Activated gamma-delta T cell treated with anti-CD3 and anti-CD28 coated beads, Interleukin-2, amount 50 U/mL, for 16 hours (primary cell): ENCODE measurements around the gene GSK3A.

Experiments used
- DNase-seq: peaks from one replicate; pipeline ENCODE4 v3.0.0-alpha.2; 2020; ENCODE audit warnings: low read depth

Gene GSK3A

DNA sequence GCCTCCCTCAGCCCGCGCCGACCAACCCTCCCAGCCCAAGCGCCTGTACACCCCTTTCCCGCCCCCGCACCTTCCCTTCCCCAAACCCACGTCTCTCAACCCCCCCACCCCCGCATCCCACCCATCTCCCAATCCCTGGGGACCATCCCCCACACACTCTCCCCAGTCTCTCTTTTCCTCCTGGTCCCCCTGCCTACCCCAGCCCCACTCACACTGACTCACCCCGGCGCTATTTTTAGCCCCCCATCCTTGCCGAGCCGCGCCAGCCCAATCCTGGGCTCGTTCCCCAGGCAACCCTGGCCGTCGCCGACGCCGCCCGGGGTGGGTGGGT is 38.4 kb upstream of the GSK3A start:
- no peak for DNase-seq

- DNase-seq: peak; percentile 71
These were observed 37.8 kb upstream of the GSK3A start for GRCh38 chr19:42279902-42280814.

GRCh38 chr19:42279155-42279901 is 36.9 kb upstream of the GSK3A start:
- no peak for DNase-seq

DNA sequence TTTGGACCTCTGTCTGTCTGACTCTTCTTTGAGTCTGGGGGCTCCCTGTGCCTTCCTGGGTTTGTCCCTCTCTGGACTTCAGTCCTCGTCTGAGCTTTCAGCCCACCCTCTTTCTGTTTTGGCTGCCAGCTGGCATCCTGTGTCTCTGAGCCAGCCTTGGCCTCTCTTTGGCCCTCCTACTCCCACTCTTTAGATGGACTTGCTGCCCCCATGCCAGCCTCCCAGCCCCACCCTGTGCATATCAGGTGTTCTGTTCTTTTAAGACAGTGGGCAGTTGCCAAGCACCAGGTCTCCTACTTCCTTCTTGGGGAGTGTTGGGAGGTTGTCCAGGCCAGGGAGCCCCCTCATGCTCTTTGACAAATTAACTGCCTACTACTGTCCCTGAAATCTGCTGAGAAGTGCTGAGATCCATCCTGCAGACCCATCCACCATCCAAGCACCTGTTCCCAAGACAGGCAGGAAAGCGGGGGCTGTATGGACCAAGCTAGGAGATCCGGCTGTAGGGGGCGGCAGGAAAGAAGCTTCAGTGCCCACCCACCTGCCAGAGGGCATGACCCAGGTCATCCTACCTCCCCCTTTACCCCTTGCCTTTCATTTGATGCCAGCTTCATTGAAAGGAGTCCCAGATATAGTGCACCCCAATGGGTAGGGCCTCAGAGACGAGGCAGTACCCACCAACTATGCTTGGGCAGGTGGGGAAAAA is 36.2 kb upstream of the GSK3A start:
- DNase-seq: no peak

DNA sequence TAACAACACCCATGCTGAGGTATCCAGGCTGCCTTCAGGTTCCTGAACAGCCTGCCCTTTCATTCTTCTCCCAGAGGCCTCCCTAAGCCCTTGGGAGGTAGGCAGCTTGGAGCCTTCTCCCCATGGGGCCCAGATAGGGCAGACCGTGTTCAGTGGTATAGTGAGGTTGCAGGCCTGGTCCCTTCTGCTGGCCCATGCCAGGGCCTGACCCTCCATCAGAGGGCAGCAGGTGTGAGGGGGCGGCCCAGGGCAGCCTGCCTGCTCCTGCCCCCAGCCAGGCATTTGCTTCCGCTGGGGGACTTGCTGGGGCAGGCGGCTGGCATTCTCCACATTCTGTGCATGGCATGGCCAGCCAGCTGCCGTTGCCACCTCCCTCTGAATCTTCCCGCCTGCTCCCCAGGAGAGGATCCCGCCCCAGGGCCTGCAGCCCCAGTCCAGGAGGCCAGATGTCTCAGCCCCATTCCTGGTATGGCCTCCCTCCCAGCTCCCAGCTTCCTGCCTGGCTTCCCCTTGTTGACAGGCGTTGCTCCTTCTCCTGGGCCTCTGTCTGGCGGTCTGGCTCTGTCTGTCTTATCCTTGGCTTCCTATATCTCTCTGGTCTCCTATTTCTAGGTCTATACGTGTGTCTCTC is 35.5 kb upstream of the GSK3A start:
- no peak for DNase-seq

- DNase-seq: no peak
These were observed 34.4 kb upstream of the GSK3A start for GRCh38 chr19:42276821-42277220.

DNA sequence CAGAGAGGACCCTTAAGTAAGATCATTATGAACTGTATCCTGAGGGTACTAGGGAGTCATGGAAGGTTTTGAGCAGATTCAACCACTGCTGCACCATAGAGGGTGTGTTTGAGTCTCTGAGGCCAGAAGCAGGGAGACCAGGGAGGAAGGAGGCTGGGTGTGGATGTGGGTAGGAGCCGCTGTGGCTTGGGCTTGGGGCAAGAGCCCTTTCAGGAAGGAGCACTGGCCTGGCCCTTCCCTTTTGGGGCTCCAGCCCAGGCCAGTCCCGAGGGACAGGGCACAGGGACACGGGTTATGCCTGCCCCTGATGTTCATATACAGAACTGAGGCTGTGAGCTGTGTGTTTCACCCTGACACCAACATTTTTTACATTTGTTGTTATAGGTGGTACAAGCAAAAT is 33.9 kb upstream of the GSK3A start:
- DNase-seq: no peak

- no peak for DNase-seq
These were observed 33.1 kb upstream of the GSK3A start for GRCh38 chr19:42275517-42275916.

GRCh38 chr19:42275103-42275502 is 32.7 kb upstream of the GSK3A start:
- DNase-seq: no peak

- no peak for DNase-seq
These were observed 31.8 kb upstream of the GSK3A start for GRCh38 chr19:42274065-42274682.

DNA sequence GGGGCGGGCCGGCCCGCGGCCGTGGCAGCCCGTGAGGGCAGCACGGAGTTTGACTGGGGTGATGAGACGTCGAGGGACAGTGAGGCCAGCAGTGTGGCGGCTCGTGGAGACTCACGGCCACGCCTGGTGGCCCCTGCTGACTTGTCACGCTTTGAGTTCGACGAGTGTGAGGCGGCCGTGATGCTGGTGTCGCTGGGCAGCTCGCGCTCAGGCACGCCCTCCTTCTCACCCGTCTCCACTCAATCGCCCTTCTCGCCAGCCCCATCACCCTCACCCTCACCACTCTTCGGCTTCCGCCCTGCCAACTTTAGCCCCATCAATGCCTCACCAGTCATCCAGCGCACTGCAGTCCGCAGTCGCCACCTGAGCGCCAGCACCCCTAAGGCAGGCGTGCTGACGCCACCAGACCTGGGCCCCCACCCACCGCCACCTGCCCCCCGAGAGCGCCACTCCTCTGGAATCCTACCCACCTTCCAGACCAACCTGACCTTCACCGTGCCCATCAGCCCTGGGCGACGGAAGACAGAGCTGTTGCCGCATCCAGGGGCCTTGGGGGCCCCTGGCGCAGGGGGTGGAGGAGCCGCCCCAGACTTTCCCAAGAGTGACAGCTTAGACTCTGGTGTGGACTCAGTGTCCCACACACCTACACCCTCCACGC is 31.1 kb upstream of the GSK3A start:
- DNase-seq: no peak

GRCh38 chr19:42272989-42273406 is 30.6 kb upstream of the GSK3A start:
- DNase-seq: no peak

DNA sequence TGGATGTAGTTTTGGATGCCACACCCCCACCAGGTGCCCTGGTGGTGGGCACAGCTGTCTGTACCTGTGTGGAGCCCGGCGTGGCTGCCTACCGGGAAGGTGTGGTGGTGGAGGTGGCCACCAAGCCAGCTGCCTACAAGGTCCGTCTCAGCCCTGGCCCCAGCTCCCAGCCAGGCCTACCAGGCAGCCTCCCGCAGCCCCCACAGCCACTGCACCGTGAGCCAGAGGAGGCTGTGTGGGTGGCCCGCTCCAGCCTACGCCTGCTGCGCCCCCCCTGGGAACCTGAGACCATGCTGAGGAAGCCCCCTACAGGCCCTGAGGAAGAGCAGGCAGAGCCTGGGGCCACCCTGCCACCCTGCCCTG is 30.1 kb upstream of the GSK3A start:
- DNase-seq: no peak

- no peak for DNase-seq
These were observed 29.6 kb upstream of the GSK3A start for GRCh38 chr19:42271861-42272534.

DNA sequence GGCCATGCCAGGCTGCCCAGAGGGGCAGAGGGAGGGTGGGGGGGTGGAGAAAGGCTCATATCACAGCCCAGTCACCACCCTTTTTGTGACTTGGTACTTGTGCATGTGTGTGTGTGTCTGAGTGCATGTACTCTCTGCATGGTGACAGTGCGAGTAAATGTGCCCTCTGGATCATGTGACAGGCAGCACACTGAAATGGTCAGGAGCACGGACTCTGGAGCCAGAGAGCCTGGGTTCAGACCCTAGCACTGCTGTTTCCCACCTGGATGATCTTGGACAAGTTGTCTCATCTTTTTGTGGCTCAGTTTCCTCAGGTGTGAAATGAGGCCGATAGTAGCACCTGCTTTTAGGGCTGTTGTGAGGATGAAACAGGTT is 28.6 kb upstream of the GSK3A start:
- DNase-seq: no peak

DNA sequence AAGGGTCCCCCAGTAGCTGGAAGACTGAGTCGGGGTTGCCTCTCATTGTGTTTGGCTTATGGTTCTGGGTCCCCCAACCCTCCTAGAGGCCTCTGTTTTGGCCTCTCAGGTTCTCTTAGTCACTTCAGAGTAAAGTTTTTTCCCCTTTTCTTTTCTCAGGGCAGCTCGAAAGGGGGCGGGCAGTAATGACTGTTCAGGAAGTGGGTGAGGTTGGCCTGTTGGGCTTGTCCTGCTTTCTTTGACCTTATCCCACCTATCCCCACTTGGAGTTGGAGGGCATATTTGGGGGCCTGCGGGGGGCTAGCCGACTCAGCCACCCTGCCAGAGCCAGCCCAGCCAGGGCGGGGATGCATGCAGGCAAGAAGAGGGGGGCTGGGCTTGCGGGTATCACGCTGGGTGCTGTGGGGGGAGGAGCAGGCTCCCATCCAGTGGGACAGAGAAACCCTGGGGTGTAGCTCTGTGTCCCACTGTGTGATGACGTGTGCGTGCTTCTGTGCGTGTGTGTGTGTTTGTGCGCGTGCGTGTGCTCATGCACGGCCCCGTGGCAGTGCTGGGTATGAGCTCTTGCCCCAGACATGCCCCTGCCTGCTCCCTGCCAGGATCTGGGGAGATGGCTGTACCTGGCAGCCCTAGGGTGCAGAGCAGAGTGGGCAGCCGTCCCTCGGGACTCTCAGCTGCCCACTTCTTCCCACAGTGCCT is 28.1 kb upstream of the GSK3A start:
- peak; percentile 41 for DNase-seq

DNA sequence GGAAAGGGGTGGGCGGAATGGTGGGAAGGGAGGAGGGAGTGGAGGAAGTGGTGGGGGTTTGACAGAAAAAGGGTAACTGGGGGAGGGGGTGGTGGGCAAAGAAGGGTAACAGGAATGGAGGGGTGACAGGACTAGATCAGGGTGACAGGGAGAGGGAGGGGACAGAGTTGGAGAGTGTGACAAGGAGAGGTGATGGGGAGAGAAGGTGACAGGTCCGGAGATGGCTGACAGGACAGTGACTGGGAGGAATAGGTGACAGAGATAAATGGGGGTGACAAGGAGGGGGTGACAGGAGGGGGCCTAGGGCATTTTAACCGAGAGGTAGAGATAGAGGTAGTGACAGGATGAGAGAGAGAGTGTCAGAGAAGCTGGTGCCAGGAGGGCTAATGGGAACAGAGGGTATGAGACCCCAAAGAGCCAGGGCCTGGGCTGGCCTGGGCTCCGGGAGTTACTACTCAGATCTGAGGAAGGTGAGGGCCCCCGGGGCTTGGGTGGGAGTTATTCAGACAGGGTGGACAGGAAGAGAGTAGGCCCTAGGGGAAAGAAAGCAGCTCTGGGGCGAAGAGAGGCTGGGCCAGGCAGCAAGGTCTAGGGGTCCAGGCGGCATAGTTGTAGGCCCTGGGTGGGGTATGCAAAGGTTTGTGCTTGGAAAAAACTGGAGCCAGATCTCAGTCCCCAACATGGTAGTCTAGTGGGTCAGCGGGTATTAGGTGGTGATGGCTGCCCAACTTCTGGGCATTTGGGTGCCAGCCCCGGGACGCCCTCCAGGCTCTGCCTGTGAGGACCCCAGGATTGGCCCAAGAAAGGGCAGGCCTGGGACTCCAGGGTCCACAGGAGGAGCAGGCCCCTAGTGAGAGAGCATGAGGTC is 27.3 kb upstream of the GSK3A start:
- DNase-seq: no peak

- peak; percentile 98 for DNase-seq
These were observed 26.5 kb upstream of the GSK3A start, which contains the start of gene CIC for GRCh38 chr19:42268704-42269477. CIC (plus strand) TSS chr19:42269252; CDS start chr19:42271784, 2,532 bp downstream.
